ENCODE measurements around the gene CFI.
"Not testable (repeated sequence)": the region's sequence is repeated elsewhere in the genome, so short reads cannot be mapped to it uniquely, and the experiment has no call there.

Gene CFI

DNA sequence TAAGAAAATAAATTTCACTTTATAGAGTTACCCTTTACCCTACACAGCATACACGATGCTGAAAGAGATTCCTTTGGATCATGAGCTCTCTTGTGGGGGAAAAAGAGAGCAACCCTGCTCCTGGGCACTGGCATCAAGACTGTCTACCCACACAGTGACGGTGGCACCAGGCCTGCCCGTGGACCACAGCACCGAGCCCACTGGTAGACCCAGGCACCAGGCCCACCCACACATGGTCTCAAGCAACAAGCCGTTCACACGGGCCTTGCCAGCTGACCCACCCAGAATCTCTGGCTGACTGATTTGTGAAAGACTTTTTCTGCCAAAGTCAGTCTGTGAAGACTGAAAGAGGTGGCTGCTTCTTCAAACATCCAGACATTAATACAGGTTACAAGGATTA lies 6.7 kb downstream of the CFI start:
- DNase-seq, result no peak

DNA sequence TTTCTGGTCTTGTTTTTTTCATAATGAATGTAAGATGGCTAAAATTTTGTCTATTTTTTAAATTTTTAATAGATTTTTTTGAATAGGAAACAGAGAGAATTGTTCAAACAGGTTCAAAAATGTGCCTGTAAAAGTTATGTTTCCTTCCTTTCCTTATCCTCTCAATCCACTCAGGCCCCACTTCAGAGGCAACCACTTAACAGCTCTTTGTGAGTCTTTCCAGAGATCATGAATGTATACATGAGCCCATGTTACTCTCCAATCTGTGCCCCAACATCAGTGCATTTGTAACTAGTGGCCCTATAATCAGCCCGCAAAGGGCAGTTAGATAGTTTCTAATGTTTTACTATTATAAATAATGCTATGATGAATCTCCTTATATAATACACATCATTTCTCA lies 14.0 kb downstream of the CFI start:
- no peak for DNase-seq

DNA sequence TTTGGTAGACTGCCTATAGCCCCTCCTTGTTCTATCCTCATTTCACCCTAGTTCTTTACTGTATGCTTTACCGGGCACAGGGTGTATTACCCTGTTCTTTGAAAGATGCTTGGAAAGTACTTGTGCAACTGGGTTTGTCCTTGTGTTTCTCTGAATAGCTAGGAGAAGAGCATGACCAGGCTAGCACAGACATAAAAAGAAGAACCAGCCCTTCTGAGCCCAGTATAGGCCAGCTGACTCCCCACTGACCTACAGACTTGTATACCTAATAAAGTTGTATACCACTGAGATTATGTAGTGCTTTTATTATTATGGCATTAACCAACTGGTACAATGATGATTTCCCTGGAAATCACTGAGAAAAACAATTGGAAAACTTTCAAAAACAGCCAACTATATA lies 15.0 kb downstream of the CFI start:
- no peak for DNase-seq

DNA sequence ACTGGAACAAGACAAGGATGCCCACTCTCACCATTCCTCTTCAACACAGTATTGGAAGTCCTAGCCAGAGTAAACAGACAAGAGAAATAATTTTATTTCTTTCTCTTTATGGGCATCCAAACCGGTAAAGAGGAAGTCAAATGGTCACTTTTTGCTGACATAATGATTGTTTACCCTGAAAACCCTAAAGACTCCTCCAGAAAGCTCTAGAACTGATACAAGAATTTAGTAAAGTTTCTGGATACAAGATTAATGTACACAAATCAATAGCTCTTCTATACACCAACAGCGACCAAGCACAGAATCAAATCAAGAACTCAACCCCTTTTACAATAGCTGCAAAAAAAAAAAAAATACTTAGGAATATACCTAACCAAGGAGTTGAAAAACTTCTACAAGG lies 19.7 kb downstream of the CFI start:
- not testable (repeated sequence) for DNase-seq

DNA sequence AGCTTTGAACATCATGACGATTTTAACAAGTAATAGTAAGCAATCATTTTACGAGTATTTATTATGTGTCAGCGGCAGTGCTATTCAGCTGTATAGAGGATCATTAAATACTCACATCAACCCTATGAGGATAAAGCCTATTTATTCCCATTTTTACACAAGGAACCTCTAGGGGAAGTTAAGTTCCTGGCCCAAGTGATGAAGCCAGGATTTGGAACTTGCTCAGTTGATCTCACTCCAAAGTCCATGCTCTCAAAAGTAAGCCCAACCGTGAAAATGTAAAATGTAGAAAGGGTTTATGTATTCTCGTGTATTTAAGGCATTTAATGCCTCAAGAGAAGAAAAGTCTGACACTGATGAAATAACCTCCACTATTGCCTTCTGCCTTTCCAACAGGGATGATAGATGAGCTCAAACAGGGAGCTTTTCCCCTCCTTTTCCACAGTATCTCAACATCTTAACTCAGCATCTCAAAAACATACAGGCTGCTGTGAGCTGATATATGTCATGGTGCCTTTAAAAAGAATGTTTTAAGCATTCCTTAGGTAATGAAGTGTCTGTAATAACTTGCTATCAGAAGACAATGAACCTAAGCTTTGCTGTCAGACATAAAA lies 36.9 kb downstream of the CFI start:
- DNase-seq, result no peak

DNA sequence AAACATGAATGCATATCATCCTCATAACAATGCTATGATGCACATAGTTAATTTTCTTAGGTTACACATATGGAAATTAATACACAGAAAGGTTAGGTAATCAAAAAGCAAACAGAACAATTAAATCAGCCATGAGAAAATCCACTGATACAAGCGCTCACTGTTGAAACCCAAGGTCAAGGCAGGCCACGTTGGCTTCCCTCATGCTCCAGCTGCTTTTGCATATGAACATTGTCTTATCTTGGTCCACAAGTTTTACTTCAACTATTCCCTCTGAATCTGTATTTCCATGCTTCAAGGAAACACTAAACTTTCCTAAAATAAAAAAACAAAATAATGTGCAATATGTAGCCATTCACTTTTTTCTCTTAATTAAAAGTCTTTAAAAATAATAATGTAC lies 37.4 kb downstream of the CFI start:
- no peak for DNase-seq

DNA sequence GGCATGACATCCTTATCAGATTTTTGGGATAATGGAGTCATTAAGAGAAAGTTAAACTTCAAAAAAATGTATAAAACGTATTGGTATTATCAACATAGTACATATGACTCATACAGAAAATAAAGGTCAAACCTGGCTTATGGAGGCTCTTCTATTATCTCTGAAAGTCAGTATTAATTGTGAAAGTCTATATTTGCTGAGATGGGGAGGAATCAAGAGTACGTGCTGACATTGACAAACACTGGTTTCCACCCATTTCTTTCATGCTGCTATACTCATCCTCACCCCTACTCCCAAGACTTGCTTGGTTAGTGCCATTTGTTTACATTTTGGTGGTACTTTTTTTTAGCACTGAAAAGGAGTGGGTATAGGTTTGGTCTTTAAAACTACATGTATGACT lies 41.1 kb downstream of the CFI start:
- no peak for DNase-seq

DNA sequence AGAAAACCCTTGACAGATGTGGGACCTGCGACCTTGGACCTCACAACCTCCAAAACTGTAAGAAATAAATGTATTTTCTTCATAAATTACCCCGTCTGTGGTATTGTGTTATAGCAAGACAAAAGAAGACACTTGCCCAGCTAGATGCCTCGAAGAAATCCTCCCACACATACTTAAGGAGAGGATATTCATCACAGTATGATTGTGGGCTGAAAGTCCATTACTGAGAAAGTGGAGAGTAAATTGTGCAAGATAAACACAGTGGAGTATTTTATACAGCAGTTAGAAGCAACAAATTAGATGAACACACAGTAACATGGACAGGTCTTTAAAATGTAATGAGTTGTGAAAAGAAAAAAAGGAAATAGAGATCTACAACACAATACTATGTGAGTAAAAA lies 46.1 kb downstream of the CFI start:
- DNase-seq, result no peak

DNA sequence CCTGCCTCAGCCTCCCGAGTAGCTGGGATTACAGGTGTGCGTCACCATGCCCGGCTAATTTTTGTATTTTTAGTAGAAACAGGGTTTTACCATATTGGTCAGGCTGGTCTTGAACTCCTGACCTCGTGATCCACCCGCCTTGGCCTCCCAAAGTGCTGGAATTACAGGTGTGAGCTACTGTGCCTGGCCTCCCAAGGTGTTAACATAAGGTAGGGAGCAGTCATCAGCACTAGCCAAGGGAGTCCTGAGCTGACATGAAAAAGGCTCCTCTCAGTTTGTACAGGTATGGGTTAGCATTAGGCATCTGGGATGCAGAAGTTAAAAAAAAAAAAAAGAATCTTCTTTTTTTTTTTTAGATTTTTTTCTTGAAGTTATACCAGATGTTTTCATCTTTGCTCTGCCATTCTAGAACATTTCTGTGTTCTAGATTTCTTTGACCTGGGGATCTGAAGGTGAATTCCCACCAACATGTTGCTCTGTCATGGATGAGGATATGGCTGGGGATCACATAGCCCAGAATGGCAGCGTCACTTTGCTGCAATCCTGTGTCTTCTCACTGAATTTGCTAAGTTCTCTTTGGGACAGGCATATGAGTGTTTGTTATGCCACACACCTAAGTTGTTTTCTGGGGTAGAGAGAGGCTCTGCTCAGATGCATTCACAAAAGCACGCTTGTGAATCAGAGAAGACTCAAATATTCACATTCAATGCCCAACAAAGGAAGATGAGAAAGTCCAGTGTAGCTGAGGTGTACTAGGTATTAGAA lies 47.5 kb downstream of the CFI start:
- no peak for DNase-seq

DNA sequence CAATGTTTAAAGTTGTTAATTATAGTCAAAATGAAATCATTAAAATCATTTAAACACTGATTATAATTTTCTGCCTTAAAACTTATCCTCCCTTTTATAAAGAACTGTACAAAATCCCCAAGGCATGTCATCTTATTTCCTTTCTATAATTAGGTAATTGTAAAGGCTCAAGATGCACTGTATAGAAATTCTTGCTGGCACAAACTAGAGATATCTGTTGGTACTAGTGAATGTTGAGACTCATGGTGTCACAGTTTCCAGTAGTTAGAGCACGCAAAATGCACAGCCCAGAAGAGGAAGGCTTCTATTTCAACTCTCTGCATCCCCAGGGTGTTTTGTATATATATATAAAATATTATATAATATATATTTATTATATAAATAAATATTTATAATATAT lies 49.3 kb downstream of the CFI start:
- no peak for DNase-seq

DNA sequence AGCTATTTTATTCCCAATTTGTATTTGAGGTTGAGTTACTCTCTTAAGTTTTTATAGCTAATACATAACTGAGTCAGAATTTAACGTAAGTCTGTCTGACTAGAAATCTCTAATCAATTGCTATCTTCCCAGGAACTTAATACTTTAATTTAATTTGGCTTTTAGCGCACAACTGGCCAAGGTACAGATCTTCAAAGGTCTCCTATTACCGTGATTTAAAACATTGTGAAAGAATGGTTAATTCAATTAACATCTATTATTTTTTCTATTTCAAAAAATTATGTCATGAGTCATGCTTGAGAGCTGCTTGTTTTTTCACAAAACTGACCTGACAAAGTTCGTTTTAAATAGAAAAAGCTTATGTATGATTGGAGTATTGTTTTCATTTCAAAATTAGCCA lies 49.9 kb downstream of the CFI start:
- DNase-seq, result no peak

DNA sequence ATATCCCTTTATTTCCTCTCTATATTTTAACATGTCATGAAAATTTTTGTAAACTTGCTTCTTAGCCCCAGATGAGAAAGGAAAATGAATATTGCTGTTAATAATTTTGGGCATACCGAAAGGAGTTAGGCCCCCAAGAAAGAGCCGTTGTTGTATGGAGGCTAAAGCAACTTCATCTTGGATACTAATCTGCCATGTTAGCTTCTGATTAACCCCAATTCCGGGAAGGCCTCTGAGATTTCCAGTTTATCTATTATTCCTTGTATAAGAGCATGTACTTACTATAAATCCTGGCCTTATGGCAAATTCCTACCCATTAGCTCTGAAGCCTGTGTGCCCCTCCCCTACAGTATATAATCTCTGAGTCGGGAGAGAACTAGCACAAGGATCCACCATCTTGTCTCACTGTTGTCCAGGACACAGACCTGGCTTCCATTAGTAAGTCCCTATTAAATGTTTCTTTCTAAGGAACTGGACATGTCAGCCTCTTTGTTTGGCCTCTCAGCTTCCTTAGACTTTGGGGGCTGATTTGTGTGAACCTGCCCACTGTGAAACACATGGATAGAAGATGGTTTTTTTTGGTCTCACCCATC lies 51.1 kb downstream of the CFI start:
- no peak for DNase-seq

DNA sequence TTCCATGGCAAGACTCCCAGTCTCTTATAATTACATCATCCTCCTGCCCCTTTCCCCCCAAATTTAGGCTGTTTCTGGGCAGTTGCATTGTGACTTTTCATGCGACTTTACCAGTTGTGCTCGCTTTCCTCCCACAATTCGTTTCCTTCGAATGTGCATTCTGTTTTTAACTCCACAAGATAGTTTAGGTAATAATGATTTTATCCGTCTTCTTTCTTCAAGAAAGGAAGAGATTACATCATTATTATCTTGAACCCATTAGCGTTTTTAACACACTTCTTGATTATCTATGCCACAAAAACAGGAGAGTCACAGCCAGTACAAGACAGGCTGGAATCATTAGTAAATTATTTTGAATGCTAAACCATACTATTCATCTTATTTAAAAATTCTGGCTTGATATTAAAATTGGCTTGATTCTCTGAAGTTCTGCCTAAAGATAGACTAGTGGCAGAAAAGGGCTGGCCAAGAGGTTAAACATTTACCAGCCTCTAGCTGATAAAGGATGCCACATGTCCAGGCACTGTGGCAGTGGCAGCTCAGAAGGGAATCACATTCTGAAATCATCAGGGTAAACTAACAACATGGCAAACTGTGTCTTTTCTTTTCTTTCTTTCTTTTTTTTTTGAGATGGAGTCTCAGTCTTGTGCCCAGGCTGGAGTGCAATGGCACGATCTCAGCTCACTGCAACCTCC lies 52.3 kb downstream of the CFI start:
- DNase-seq, result no peak

DNA sequence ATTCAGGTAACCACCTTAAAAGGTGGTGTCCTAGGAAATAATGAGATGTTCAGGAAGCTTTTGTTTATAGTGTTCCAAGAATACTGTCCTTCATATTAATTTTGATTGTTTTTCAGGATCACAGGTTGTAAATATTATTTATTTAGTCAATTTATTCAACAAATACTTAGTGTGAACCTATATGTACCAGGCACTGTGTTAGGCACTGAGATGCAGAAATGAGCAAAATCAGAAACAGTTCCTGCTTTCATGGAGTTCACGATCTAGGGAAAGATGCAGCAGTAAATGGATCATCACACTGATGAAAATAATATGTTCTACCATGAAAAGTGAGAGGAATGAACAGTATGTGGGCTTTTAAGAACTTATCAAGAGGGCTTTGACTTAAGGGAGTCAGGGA lies 53.7 kb downstream of the CFI start:
- no peak for DNase-seq

DNA sequence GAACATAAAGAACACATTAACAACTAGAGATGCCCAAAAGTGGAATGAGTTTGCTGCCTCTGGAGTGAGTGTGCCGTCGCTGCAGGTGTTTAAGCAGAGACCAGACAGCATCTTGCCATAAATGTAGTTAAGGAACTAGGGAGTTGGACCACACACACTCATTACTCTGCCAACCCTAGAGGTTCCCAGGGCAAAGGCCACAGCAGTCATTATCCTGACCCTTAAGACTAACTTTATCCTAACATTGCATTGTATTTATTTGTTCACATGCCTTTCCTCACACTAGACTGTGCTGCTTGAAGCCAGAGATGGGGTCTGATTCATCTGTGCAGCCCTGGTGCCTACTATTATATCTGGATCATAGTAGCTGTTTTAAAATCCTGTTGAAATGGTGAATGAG lies 55.1 kb downstream of the CFI start:
- DNase-seq, result no peak

DNA sequence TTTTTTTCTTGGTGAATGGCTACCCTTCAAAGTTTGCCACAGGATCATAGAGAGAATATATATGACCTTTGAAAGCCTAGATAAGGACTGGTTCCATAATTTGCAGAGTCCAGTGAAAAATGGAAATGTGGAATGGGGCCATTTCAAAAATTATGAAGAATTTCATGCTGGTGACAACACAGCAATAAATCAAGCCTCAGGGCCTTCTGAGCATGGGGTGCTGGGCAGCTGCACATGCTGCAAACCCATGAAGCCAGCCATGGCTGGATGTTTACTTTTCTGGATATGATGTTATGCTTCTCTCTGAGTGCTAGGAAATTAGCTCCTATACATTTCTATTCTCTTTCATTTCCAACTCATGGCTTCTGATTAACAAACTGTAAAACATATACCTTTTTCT lies 56.0 kb downstream of the CFI start:
- no peak for DNase-seq

DNA sequence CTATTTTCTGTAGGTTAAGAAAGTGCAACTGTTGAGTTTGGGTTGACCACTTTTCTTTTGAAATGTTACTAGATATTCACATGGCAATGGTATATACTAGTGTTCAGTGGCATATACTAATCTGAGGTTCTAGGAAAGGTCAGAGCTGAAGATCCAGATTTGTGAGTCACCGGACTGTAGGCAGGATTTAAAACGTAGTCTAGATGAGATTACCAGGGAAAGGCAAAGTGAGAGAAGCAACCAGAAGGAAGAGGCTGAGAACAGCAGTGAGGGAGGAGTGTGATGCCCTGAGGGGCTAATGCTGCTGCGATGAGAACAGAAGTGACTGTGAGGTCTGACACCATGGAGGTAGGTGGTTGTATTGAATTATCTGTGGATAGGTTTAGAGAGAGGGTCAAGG lies 62.3 kb downstream of the CFI start:
- no peak for DNase-seq

DNA sequence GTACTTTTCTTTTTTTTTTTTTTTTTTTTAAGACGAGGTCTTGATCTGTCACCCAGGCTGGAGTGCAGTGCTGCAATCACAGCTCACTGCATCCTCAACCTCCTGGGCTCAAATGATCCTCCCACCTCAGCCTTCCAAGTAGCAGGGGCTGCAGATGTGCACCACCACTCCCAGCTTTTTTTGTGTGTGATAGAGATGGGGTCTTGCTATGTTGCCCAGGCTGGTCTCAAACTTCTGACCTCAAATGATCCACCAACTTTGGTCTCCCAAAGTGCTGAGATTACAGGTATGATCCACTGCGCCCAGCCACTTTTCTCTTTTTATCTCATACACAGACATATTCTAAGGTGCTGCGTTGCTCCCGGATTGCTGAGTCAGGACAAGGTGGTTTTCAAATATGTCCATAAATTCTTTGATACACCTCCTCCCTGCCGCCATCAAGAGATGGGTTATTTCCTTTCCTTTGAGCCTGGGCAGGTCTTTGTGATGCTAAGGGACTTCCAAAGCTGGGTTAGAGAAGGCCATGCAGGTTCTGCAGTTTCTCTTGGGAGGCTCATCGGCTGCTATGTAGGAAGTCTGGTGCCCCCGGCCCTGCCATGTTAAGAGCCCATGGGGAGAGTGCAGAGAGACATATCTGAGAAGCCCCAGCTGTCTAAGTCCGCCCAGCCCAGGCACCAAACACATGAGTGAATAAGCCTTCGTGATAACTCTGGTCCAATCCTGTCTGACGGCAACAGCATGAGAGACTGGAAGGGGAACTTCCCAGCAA lies 63.5 kb downstream of the CFI start:
- DNase-seq, result no peak

DNA sequence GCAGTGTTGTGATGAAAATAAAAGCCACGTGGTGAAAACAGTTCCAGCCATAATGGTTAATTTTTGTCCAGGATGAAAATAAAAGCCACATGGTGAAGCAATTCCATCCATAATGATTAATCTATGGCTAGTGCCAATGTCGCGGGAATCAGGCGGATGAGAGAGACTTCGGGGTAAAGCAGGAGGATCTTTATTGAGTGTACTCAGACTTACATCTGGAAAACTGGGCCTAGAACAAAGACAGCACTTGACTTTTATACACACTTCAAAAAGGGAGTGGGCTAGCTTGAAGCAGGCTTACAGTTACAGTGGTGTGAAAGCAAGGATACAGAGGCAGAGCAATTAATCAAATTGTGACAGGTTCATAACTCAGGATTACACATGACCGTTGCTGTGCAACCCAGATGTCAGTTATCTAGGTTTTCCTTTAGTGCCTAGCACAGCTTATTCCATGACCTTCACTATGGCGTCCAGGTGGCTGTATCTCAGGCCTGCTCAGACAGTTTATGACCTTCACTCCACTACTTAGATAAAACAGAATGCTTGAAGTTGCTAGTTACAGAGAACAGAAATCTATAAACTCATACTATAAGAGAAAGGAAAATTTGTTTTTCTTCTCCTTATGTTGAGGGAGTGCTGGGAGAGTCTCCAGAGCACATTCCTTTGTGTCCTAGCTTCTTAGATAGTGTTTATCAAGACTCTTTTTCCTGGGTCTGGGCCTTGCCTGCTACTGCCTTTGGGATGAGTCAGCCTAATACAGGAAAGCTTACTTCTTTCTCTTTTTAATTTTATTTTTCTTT lies 66.0 kb downstream of the CFI start:
- no peak for DNase-seq

DNA sequence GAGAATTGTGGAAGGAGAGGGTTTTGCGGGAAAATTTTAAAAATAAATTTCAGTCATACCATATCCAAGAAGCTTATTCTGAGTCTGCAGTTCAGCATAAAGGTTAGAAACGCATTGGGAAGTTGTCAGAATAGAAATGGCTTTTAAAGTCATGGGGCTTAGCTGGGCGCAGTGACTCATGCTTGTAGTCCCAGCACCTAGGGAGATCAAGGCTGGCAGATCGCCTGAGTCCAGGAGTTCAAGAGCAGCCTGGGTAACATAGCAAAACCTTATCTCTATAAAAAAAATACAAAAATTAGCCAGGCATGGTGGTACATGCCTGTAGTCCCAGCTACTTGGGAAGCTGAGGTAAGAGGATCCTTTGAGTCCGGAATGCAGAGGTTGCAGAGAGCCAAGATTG lies 68.1 kb downstream of the CFI start:
- DNase-seq, result no peak

DNA sequence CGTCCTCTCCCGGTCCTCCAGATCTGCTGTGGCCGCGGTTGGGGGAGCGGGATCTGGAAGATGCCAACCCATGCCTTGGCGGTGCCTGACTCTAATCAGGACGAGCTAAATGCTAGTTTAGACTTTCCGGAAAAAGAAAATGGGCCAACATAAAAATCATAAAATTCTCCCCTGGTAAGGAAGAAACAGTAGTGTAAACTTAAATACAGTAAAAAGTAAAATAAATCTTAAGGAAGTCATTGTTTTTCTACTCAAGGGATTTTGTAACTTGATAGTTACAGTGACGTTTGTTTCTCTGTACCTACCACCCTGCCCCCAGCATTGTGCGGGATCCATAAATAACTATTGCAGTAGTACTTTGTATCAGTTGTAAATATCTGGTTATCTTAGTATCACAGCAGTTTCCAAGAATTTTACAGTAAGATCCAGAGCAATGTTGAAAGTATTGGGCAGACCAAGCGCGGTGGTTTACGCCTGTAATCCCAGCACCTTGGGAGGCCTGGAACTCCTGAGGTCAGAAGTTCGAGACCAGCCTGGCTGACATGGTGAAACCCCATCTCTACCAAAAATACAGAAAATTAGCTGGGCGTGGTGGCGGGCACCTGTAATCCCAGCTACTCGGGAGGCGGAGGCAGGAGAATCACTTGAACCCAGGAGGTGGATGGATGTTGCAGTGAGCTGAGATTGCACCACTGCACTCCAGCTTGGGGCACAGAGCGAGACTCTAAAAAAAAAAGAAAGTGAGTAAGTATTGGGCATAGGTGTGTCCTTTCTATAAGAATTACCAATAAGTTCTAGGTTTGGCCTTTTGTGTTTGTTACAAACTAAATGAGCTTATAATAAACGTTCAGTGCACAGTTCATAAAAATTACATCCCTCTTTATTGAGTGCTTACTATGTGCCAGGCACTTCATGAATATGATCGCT lies 70.9 kb downstream of the CFI start:
- no peak for DNase-seq

Data from SW 1271 (cell line).